ENCODE results near the gene AFM.
"Not testable (repeated sequence)": the region's sequence is repeated elsewhere in the genome, so short reads cannot be mapped to it uniquely, and the experiment has no call there.

The AFM gene

GRCh38 chr4:73541251-73541650 is 59.7 kb downstream of the AFM start:
- Histone ChIP-seq H3K4me3 (ENCODE audit: low read depth, low read length) (no peak overlapping the region), H3K4me1 (ENCODE audit: control insufficient read depth, insufficient read depth, low read length) (no peaks in the 10 kb centered on the region), H3K9me3 (ENCODE audit: control insufficient read depth, insufficient read depth, low read depth, low read length) (no peaks in the 10 kb centered on the region), H3K27me3 (ENCODE audit: control insufficient read depth, insufficient read depth, low read length) (no peaks in the 10 kb centered on the region), H3K36me3 (ENCODE audit: control insufficient read depth, insufficient read depth, low read length) (no peaks in the 10 kb centered on the region), H3K9ac (ENCODE audit: low read length) (no peak overlapping the region), H3K27ac (ENCODE audit: low read depth, low read length) (no peak overlapping the region)

GRCh38 chr4:73544620-73545019 is 63.1 kb downstream of the AFM start:
- no peak overlapping the region for H3K4me3 ChIP-seq (ENCODE audit: low read depth, low read length)
- no peaks in the 10 kb centered on the region for H3K27me3 ChIP-seq (ENCODE audit: control insufficient read depth, insufficient read depth, low read length)
- no peak overlapping the region for H3K27ac ChIP-seq (ENCODE audit: low read depth, low read length)
- peaks cover 1% of the 10 kb centered on the region; the same call in 1 of the 2 replicates for H3K9me3 ChIP-seq (ENCODE audit: control insufficient read depth, insufficient read depth, low read depth, low read length)
- no peak overlapping the region for H3K9ac ChIP-seq (ENCODE audit: low read length)
- no peaks in the 10 kb centered on the region for H3K36me3 ChIP-seq (ENCODE audit: control insufficient read depth, insufficient read depth, low read length)
- H3K4me1 ChIP-seq (ENCODE audit: control insufficient read depth, insufficient read depth, low read length), result no peaks in the 10 kb centered on the region

GRCh38 chr4:73550865-73551264 is 69.3 kb downstream of the AFM start:
- peaks cover 12% of the 10 kb centered on the region for H3K9me3 ChIP-seq (ENCODE audit: control insufficient read depth, insufficient read depth, low read depth, low read length)
- H3K27ac ChIP-seq (ENCODE audit: low read depth, low read length); H3K36me3 ChIP-seq (ENCODE audit: control insufficient read depth, insufficient read depth, low read length); H3K4me1 ChIP-seq (ENCODE audit: control insufficient read depth, insufficient read depth, low read length); H3K27me3 ChIP-seq (ENCODE audit: control insufficient read depth, insufficient read depth, low read length); H3K4me3 ChIP-seq (ENCODE audit: low read depth, low read length); H3K9ac ChIP-seq (ENCODE audit: low read length): not testable (repeated sequence)
